ENCODE measurements around the gene NR1D2.
A peak's percentile ranks its signal among the peaks of the same experiment; 100 is the strongest.

NR1D2 gene

GRCh38 chr3:23919628-23920027, 25.5 kb upstream of the NR1D2 start:
- H3K9me3 Mint-ChIP-seq: no peaks in the 10 kb centered on the region
- peak overlapping the region; percentile 18 for H3K4me3 Mint-ChIP-seq
- H3K4me1 Mint-ChIP-seq: peaks cover 47% of the 10 kb centered on the region
- ATAC-seq: no peak
- H3K27ac Mint-ChIP-seq: peak overlapping the region; percentile 99
- no peaks in the 10 kb centered on the region for H3K27me3 Mint-ChIP-seq
- H3K36me3 Mint-ChIP-seq: peaks cover 46% of the 10 kb centered on the region

- Mint-ChIP-seq H3K9me3 (no peaks in the 10 kb centered on the region), H3K27me3 (no peaks in the 10 kb centered on the region), H3K4me3 (no peak overlapping the region), H3K4me1 (peaks cover 47% of the 10 kb centered on the region), H3K27ac (no peak overlapping the region), H3K36me3 (peaks cover 46% of the 10 kb centered on the region)
- ATAC-seq: no peak
Observed at GRCh38 chr3:23920151-23920655, 24.9 kb upstream of the NR1D2 start.

- no peaks in the 10 kb centered on the region for H3K27me3 Mint-ChIP-seq
- H3K9me3 Mint-ChIP-seq: no peaks in the 10 kb centered on the region
- H3K4me1 Mint-ChIP-seq: peaks cover 39% of the 10 kb centered on the region
- peak overlapping the region; percentile 59 for H3K27ac Mint-ChIP-seq
- H3K36me3 Mint-ChIP-seq: peaks cover 47% of the 10 kb centered on the region
- no peak overlapping the region for H3K4me3 Mint-ChIP-seq
- no peak for ATAC-seq
Observed at GRCh38 chr3:23921052-23921511, 24.0 kb upstream of the NR1D2 start.

GRCh38 chr3:23923786-23924185, 21.3 kb upstream of the NR1D2 start:
- Mint-ChIP-seq H3K4me3 (no peak overlapping the region), H3K36me3 (peaks cover 33% of the 10 kb centered on the region)
- ATAC-seq: no peak

GRCh38 chr3:23926246-23926645, 18.8 kb upstream of the NR1D2 start:
- Mint-ChIP-seq H3K27ac (no peak overlapping the region), H3K36me3 (peaks cover 10% of the 10 kb centered on the region), H3K27me3 (no peaks in the 10 kb centered on the region), H3K4me1 (no peaks in the 10 kb centered on the region), H3K4me3 (no peak overlapping the region), H3K9me3 (no peaks in the 10 kb centered on the region)
- ATAC-seq: no peak

More at GRCh38 chr3:23923786-23924185, 21.3 kb upstream of the NR1D2 start:
- Mint-ChIP-seq H3K27ac (no peak overlapping the region), H3K27me3 (no peaks in the 10 kb centered on the region), H3K9me3 (no peaks in the 10 kb centered on the region), H3K4me1 (peaks cover 18% of the 10 kb centered on the region)

- no peaks in the 10 kb centered on the region for H3K4me1 Mint-ChIP-seq
- H3K27me3 Mint-ChIP-seq: no peaks in the 10 kb centered on the region
- no peak overlapping the region for H3K27ac Mint-ChIP-seq
- ATAC-seq: no peak
- no peaks in the 10 kb centered on the region for H3K9me3 Mint-ChIP-seq
- H3K36me3 Mint-ChIP-seq: peaks cover 6% of the 10 kb centered on the region
- no peak overlapping the region for H3K4me3 Mint-ChIP-seq
Observed at GRCh38 chr3:23926736-23927135, 18.4 kb upstream of the NR1D2 start.

GRCh38 chr3:23928524-23928923, 16.6 kb upstream of the NR1D2 start:
- Mint-ChIP-seq H3K4me3 (no peak overlapping the region), H3K27ac (no peak overlapping the region), H3K36me3 (peaks cover 6% of the 10 kb centered on the region), H3K4me1 (no peaks in the 10 kb centered on the region), H3K9me3 (no peaks in the 10 kb centered on the region), H3K27me3 (no peaks in the 10 kb centered on the region)
- ATAC-seq: no peak

GRCh38 chr3:23931597-23931996, 13.5 kb upstream of the NR1D2 start:
- Mint-ChIP-seq H3K27me3 (no peaks in the 10 kb centered on the region), H3K27ac (no peak overlapping the region)

GRCh38 chr3:23932571-23932970, 12.5 kb upstream of the NR1D2 start:
- no peak for ATAC-seq
- H3K9me3 Mint-ChIP-seq: no peaks in the 10 kb centered on the region
- H3K4me1 Mint-ChIP-seq: no peaks in the 10 kb centered on the region
- no peaks in the 10 kb centered on the region for H3K36me3 Mint-ChIP-seq
- H3K4me3 Mint-ChIP-seq: no peak overlapping the region
- no peaks in the 10 kb centered on the region for H3K27me3 Mint-ChIP-seq
- H3K27ac Mint-ChIP-seq: no peak overlapping the region

More at GRCh38 chr3:23931597-23931996, 13.5 kb upstream of the NR1D2 start:
- Mint-ChIP-seq H3K9me3 (no peaks in the 10 kb centered on the region), H3K36me3 (peaks cover under 1% of the 10 kb centered on the region), H3K4me1 (no peaks in the 10 kb centered on the region), H3K4me3 (no peak overlapping the region)
- ATAC-seq: no peak

GRCh38 chr3:23934253-23934652, 10.8 kb upstream of the NR1D2 start:
- H3K4me1 Mint-ChIP-seq: no peaks in the 10 kb centered on the region
- no peak for ATAC-seq
- H3K27me3 Mint-ChIP-seq: no peaks in the 10 kb centered on the region
- H3K4me3 Mint-ChIP-seq: no peak overlapping the region
- H3K36me3 Mint-ChIP-seq: no peaks in the 10 kb centered on the region
- H3K27ac Mint-ChIP-seq: no peak overlapping the region
- H3K9me3 Mint-ChIP-seq: no peaks in the 10 kb centered on the region

- no peaks in the 10 kb centered on the region for H3K4me1 Mint-ChIP-seq
- H3K4me3 Mint-ChIP-seq: no peak overlapping the region
- no peaks in the 10 kb centered on the region for H3K27me3 Mint-ChIP-seq
- ATAC-seq: no peak
- H3K27ac Mint-ChIP-seq: no peak overlapping the region
- no peaks in the 10 kb centered on the region for H3K9me3 Mint-ChIP-seq
- no peaks in the 10 kb centered on the region for H3K36me3 Mint-ChIP-seq
Observed at GRCh38 chr3:23937296-23937695, 7.8 kb upstream of the NR1D2 start.

GRCh38 chr3:23938688-23939087, 6.4 kb upstream of the NR1D2 start:
- Mint-ChIP-seq H3K27me3 (no peaks in the 10 kb centered on the region), H3K4me1 (peaks cover under 1% of the 10 kb centered on the region), H3K9me3 (no peaks in the 10 kb centered on the region), H3K36me3 (no peaks in the 10 kb centered on the region), H3K4me3 (no peak overlapping the region), H3K27ac (no peak overlapping the region)
- no peak for ATAC-seq

GRCh38 chr3:23940775-23941174, 4.3 kb upstream of the NR1D2 start:
- H3K4me3 Mint-ChIP-seq: no peak overlapping the region
- H3K4me1 Mint-ChIP-seq: peaks cover 10% of the 10 kb centered on the region
- no peak for ATAC-seq
- H3K36me3 Mint-ChIP-seq: no peaks in the 10 kb centered on the region
- no peaks in the 10 kb centered on the region for H3K9me3 Mint-ChIP-seq
- H3K27ac Mint-ChIP-seq: no peak overlapping the region
- no peaks in the 10 kb centered on the region for H3K27me3 Mint-ChIP-seq

- Mint-ChIP-seq H3K27me3 (no peaks in the 10 kb centered on the region), H3K4me1 (peaks cover 10% of the 10 kb centered on the region), H3K36me3 (no peaks in the 10 kb centered on the region), H3K9me3 (no peaks in the 10 kb centered on the region), H3K27ac (no peak overlapping the region), H3K4me3 (no peak overlapping the region)
- ATAC-seq: no peak
Observed at GRCh38 chr3:23941440-23941839, 3.6 kb upstream of the NR1D2 start.

GRCh38 chr3:23942546-23942945, 2.5 kb upstream of the NR1D2 start:
- Mint-ChIP-seq H3K27ac (no peak overlapping the region), H3K36me3 (peaks cover 5% of the 10 kb centered on the region), H3K4me3 (no peak overlapping the region)

GRCh38 chr3:23944007-23944783, 891 bp upstream of the NR1D2 start:
- H3K4me3 Mint-ChIP-seq: peak overlapping the region; percentile 83
- H3K4me1 Mint-ChIP-seq: peaks cover 29% of the 10 kb centered on the region
- H3K36me3 Mint-ChIP-seq: peaks cover 5% of the 10 kb centered on the region
- no peak for ATAC-seq
- no peaks in the 10 kb centered on the region for H3K9me3 Mint-ChIP-seq
- peak overlapping the region; percentile 69 for H3K27ac Mint-ChIP-seq
- no peaks in the 10 kb centered on the region for H3K27me3 Mint-ChIP-seq

More at GRCh38 chr3:23942546-23942945, 2.5 kb upstream of the NR1D2 start:
- no peaks in the 10 kb centered on the region for H3K27me3 Mint-ChIP-seq
- H3K9me3 Mint-ChIP-seq: no peaks in the 10 kb centered on the region
- no peak for ATAC-seq
- H3K4me1 Mint-ChIP-seq: peaks cover 17% of the 10 kb centered on the region

All from stimulated activated memory B cell treated with anti-CD40 and anti-IgM and Interleukin-4, amounts not matched to agents 10 μg/mL and 1 μg/mL and 100 μg/mL, for 72 hours (primary cell).